ENCODE measurements around the gene SETD1B.

- TF ChIP-seq, protein P1, sequence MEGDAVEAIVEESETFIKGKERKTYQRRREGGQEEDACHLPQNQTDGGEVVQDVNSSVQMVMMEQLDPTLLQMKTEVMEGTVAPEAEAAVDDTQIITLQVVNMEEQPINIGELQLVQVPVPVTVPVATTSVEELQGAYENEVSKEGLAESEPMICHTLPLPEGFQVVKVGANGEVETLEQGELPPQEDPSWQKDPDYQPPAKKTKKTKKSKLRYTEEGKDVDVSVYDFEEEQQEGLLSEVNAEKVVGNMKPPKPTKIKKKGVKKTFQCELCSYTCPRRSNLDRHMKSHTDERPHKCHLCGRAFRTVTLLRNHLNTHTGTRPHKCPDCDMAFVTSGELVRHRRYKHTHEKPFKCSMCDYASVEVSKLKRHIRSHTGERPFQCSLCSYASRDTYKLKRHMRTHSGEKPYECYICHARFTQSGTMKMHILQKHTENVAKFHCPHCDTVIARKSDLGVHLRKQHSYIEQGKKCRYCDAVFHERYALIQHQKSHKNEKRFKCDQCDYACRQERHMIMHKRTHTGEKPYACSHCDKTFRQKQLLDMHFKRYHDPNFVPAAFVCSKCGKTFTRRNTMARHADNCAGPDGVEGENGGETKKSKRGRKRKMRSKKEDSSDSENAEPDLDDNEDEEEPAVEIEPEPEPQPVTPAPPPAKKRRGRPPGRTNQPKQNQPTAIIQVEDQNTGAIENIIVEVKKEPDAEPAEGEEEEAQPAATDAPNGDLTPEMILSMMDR (IDR thresholded peaks at IDR 0.05; ENCODE audit: low read depth, low read length, poor library complexity, severe bottlenecking), result no peak
- TF ChIP-seq EZH2phosphoT487 (IDR thresholded peaks at IDR 0.05; ENCODE audit: borderline replicate concordance, low read length), result no peak
These were observed at the start of gene SETD1B for GRCh38 chr12:121803861-121804416.

Measured in DOHH2 (cell line).